Stromal cell of bone marrow (primary cell): Measurements from ENCODE around the gene MTRFR.

Source experiments
- DNase-seq: peaks from one replicate; pipeline ENCODE4 v3.0.0-alpha.2; 2012; ENCODE audit warnings: low read depth

MTRFR gene

GRCh38 chr12:123270214-123271000 lies 37.2 kb downstream of the MTRFR start:
- no peak for DNase-seq

GRCh38 chr12:123271001-123271668 lies 37.9 kb downstream of the MTRFR start:
- DNase-seq = peak; percentile 38

- DNase-seq = no peak
These were observed 39.9 kb downstream of the MTRFR start for GRCh38 chr12:123273166-123273565.

- no peak for DNase-seq
These were observed 44.9 kb downstream of the MTRFR start for GRCh38 chr12:123278101-123278627.

GRCh38 chr12:123280971-123281370 lies 47.7 kb downstream of the MTRFR start:
- no peak for DNase-seq

- no peak for DNase-seq
These were observed 48.9 kb downstream of the MTRFR start for GRCh38 chr12:123282111-123282510.

- no peak for DNase-seq
These were observed 50.2 kb downstream of the MTRFR start for GRCh38 chr12:123283461-123283860.

- DNase-seq = no peak
These were observed 51.4 kb downstream of the MTRFR start for GRCh38 chr12:123284669-123285068.

GRCh38 chr12:123286652-123287373 lies 53.6 kb downstream of the MTRFR start:
- no peak for DNase-seq

GRCh38 chr12:123288751-123289346 lies 55.6 kb downstream of the MTRFR start:
- no peak for DNase-seq

- no peak for DNase-seq
These were observed 56.7 kb downstream of the MTRFR start for GRCh38 chr12:123289911-123290310.

- DNase-seq = no peak
These were observed 60.0 kb downstream of the MTRFR start for GRCh38 chr12:123293178-123293760.

- DNase-seq = no peak
These were observed 71.9 kb downstream of the MTRFR start for GRCh38 chr12:123305136-123305535.

GRCh38 chr12:123306200-123306599 lies 73.0 kb downstream of the MTRFR start:
- DNase-seq = no peak
